ENCODE measurements around the gene GJA3. TPM values are rescaled to one million over a fixed set of nuclear protein-coding genes. Genes with fewer than 3 reads are reported as not detected.

The GJA3 gene
- total RNA-seq, 1 donor from 2014 or later = not detected

- no peak for TF ChIP-seq CTCF (IDR thresholded peaks at IDR 0.05; ENCODE audit: unreplicated experiment)
- no peak overlapping the region for H3K4me3 Mint-ChIP-seq (ENCODE audit: unreplicated experiment)
- no peak overlapping the region for H3K27ac Mint-ChIP-seq (ENCODE audit: unreplicated experiment)
- H3K4me1 Mint-ChIP-seq (ENCODE audit: unreplicated experiment) = peaks cover 2% of the 10 kb centered on the region
- H3K27me3 Mint-ChIP-seq (ENCODE audit: unreplicated experiment) = peaks cover 20% of the 10 kb centered on the region
- DNase-seq (ENCODE audit: low spot score) = no peak
- no peaks in the 10 kb centered on the region for H3K36me3 Mint-ChIP-seq (ENCODE audit: low read depth, unreplicated experiment)
- H3K9me3 Mint-ChIP-seq (ENCODE audit: unreplicated experiment) = no peaks in the 10 kb centered on the region
Measured at GRCh38 chr13:20190076-20190475, 29.2 kb upstream of the GJA3 start.

DNA sequence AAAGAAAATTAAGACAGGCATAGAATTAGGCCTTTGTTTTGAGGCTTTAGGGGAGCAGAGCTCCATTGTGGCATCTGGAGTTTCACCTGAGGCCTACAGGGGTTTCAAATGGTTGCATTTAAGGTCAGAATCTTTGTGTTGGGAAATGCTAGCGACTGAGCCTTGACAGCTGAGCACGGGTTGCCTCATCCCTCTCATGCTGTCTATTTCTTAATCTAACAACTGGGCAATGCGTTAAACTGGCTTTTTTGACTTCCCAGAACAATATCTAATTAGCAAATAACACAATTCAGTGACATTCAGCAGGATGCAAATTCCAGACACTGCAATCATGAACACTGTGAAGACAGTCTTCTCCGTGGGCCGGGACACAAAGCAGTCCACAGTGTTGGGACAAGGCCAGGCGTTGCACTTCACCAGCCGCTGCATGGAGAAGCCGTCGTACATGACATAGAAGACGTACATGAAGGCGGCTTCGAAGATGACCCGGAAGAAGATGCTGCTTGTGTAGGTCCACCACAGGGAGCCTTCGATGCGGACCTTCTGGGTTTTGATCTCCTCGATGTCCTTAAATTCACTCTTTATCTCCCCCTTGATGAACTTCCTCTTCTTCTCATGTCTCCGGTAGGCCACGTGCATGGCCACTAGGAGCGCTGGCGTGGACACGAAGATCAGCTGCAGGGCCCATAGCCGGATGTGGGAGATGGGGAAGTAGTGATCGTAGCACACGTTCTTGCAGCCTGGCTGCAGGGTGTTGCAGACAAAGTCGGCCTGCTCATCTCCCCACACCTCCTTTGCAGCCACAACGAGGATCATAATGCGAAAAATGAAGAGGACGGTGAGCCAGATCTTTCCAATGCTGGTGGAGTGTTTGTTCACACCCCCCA lies 28.1 kb upstream of the GJA3 start:
- H3K36me3 Mint-ChIP-seq (ENCODE audit: low read depth, unreplicated experiment) = no peaks in the 10 kb centered on the region
- peaks cover 12% of the 10 kb centered on the region for H3K27me3 Mint-ChIP-seq (ENCODE audit: unreplicated experiment)
- no peak overlapping the region for H3K4me3 Mint-ChIP-seq (ENCODE audit: unreplicated experiment)
- no peaks in the 10 kb centered on the region for H3K9me3 Mint-ChIP-seq (ENCODE audit: unreplicated experiment)
- H3K4me1 Mint-ChIP-seq (ENCODE audit: unreplicated experiment) = no peaks in the 10 kb centered on the region
- no peak overlapping the region for H3K27ac Mint-ChIP-seq (ENCODE audit: unreplicated experiment)
- no peak for DNase-seq (ENCODE audit: low spot score)
- peak; percentile 37 for TF ChIP-seq CTCF (IDR thresholded peaks at IDR 0.05; ENCODE audit: unreplicated experiment)

- Mint-ChIP-seq H3K4me1 (ENCODE audit: unreplicated experiment) (no peaks in the 10 kb centered on the region), H3K27ac (ENCODE audit: unreplicated experiment) (no peak overlapping the region), H3K36me3 (ENCODE audit: low read depth, unreplicated experiment) (no peaks in the 10 kb centered on the region), H3K27me3 (ENCODE audit: unreplicated experiment) (peaks cover 12% of the 10 kb centered on the region), H3K4me3 (ENCODE audit: unreplicated experiment) (no peak overlapping the region), H3K9me3 (ENCODE audit: unreplicated experiment) (no peaks in the 10 kb centered on the region)
- TF ChIP-seq CTCF (IDR thresholded peaks at IDR 0.05; ENCODE audit: unreplicated experiment) = no peak
- DNase-seq (ENCODE audit: low spot score) = no peak
Measured at GRCh38 chr13:20186771-20187170, 25.9 kb upstream of the GJA3 start.

GRCh38 chr13:20185366-20186056 lies 24.7 kb upstream of the GJA3 start:
- Mint-ChIP-seq H3K9me3 (ENCODE audit: unreplicated experiment) (no peaks in the 10 kb centered on the region), H3K4me3 (ENCODE audit: unreplicated experiment) (no peak overlapping the region)
- no peak for TF ChIP-seq CTCF (IDR thresholded peaks at IDR 0.05; ENCODE audit: unreplicated experiment)

More at GRCh38 chr13:20185366-20186056, 24.7 kb upstream of the GJA3 start:
- no peak overlapping the region for H3K27ac Mint-ChIP-seq (ENCODE audit: unreplicated experiment)
- peaks cover 11% of the 10 kb centered on the region for H3K27me3 Mint-ChIP-seq (ENCODE audit: unreplicated experiment)
- no peaks in the 10 kb centered on the region for H3K36me3 Mint-ChIP-seq (ENCODE audit: low read depth, unreplicated experiment)
- no peaks in the 10 kb centered on the region for H3K4me1 Mint-ChIP-seq (ENCODE audit: unreplicated experiment)
- DNase-seq (ENCODE audit: low spot score) = no peak
